Loucy (cell line): ENCODE data around the gene RANBP17.

Experiments used
- H2AFZ ChIP-seq: fragments of 200-600 bp; sonication (generic); 2 replicates; pipeline ENCODE4 v1.6.0; 2016; ENCODE audit warnings: antibody characterized with exemption, mild to moderate bottlenecking, low read length, moderate library complexity
- H3F3A ChIP-seq: fragments of 200-600 bp; 2 replicates; pipeline ENCODE4 v1.6.0; 2016; ENCODE audit warnings: antibody characterized with exemption, low read depth, mild to moderate bottlenecking
- H3K27me3 ChIP-seq: fragments of 200-600 bp; sonication (generic); 2 replicates; pipeline ENCODE4 v1.6.1; 2014; ENCODE audit warnings: low read length, mild to moderate bottlenecking; ENCODE audit not compliant: insufficient read depth, poor library complexity, severe bottlenecking
- H3K36me3 ChIP-seq: fragments of 200-600 bp; sonication (generic); 2 replicates; pipeline ENCODE4 v1.6.1; 2016; ENCODE audit warnings: low read length; ENCODE audit not compliant: insufficient read depth
- H3K4me1 ChIP-seq: fragments of 200-600 bp; sonication (generic); 2 replicates; pipeline ENCODE4 v1.5.1; 2014; ENCODE audit warnings: low read length, mild to moderate bottlenecking; ENCODE audit not compliant: insufficient read depth, poor library complexity, severe bottlenecking
- H3K4me2 ChIP-seq: fragments of 200-600 bp; sonication (generic); 2 replicates; pipeline ENCODE4 v1.6.0; 2014; ENCODE audit warnings: antibody characterized with exemption, low read length, low read depth, mild to moderate bottlenecking; ENCODE audit not compliant: poor library complexity, severe bottlenecking
- H3K4me3 ChIP-seq: fragments of 200-600 bp; sonication (generic); 2 replicates; pipeline ENCODE4 v1.5.1; 2014; ENCODE audit warnings: low read length, mild to moderate bottlenecking, mixed read lengths; ENCODE audit not compliant: poor library complexity, severe bottlenecking
- H3K79me2 ChIP-seq: fragments of 200-600 bp; sonication (generic); 2 replicates; pipeline ENCODE4 v1.6.1; 2014; ENCODE audit warnings: low read length; ENCODE audit not compliant: insufficient read depth
- H3K9ac ChIP-seq: fragments of 200-600 bp; sonication (generic); 2 replicates; pipeline ENCODE4 v1.6.0; 2014; ENCODE audit warnings: mild to moderate bottlenecking, low read depth, low read length, moderate library complexity; ENCODE audit not compliant: poor library complexity, severe bottlenecking
- H3K9me2 ChIP-seq: fragments of 200-600 bp; sonication (generic); replicated peaks from 2 replicates; pipeline ENCODE4 v1.6.1; 2016; ENCODE audit warnings: low read depth, low read length, mixed read lengths
- H3K9me3 ChIP-seq: fragments of 200-600 bp; sonication (generic); 2 replicates; pipeline ENCODE4 v1.6.1; 2014; ENCODE audit warnings: mild to moderate bottlenecking, antibody characterized with exemption, low read length, low read depth; ENCODE audit not compliant: insufficient read depth
- H4K20me1 ChIP-seq: fragments of 200-600 bp; sonication (generic); 2 replicates; pipeline ENCODE4 v1.6.0; 2014; ENCODE audit warnings: antibody characterized with exemption, low read length, mild to moderate bottlenecking; ENCODE audit not compliant: insufficient read depth, poor library complexity, severe bottlenecking
- EZH2phosphoT487 ChIP-seq: fragments of 200-600 bp; IDR thresholded peaks from 2 replicates; pipeline ENCODE4 v1.6.1; 2018; ENCODE audit warnings: antibody characterized with exemption, mild to moderate bottlenecking, moderate library complexity, borderline replicate concordance
- TF ChIP-seq, protein P1 (sequence below): fragments of 200-600 bp; sonication (generic); conservative IDR thresholded peaks from 2 replicates; pipeline ENCODE4 v1.5.1; 2014; ENCODE audit warnings: mild to moderate bottlenecking, antibody characterized with exemption, low read length

Gene RANBP17

DNA sequence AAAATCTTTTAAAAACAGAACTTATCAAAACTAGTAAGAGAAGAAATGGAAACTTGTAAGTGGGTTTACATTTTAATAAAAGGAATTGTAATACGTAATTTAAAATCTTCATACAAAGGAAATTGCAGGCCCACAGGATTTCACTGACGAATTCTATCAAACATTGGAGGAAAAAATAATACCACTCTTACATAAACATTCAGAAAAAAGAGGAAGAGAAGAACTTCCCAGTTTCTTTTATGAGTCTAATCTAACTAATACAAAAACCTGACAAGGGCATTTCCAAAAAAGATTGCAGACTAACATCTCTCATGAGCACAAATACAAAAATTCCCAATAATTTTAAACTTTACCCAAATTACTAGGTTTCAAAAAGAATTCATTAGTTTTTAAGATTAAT lies 149.0 kb downstream of the RANBP17 start:
- Histone ChIP-seq H4K20me1 (no peaks in the 10 kb centered on the region), H3K4me2 (no peak overlapping the region), H3K9me3 (no peaks in the 10 kb centered on the region)

GRCh38 chr5:171023508-171023907 lies 161.7 kb downstream of the RANBP17 start:
- no peaks in the 10 kb centered on the region for H4K20me1 ChIP-seq
- no peaks in the 10 kb centered on the region for H3K9me3 ChIP-seq
- no peak overlapping the region for H3K4me2 ChIP-seq
- no peaks in the 10 kb centered on the region for H3K36me3 ChIP-seq
- no peak overlapping the region for H3K4me3 ChIP-seq
- H2AFZ ChIP-seq, result no peak overlapping the region
- TF ChIP-seq EZH2phosphoT487, result no peak
- TF ChIP-seq, protein P1, sequence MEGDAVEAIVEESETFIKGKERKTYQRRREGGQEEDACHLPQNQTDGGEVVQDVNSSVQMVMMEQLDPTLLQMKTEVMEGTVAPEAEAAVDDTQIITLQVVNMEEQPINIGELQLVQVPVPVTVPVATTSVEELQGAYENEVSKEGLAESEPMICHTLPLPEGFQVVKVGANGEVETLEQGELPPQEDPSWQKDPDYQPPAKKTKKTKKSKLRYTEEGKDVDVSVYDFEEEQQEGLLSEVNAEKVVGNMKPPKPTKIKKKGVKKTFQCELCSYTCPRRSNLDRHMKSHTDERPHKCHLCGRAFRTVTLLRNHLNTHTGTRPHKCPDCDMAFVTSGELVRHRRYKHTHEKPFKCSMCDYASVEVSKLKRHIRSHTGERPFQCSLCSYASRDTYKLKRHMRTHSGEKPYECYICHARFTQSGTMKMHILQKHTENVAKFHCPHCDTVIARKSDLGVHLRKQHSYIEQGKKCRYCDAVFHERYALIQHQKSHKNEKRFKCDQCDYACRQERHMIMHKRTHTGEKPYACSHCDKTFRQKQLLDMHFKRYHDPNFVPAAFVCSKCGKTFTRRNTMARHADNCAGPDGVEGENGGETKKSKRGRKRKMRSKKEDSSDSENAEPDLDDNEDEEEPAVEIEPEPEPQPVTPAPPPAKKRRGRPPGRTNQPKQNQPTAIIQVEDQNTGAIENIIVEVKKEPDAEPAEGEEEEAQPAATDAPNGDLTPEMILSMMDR, result no peak
- H3K4me1 ChIP-seq, result no peaks in the 10 kb centered on the region
- H3K9ac ChIP-seq, result no peak overlapping the region
- no peaks in the 10 kb centered on the region for H3K27me3 ChIP-seq
- no peaks in the 10 kb centered on the region for H3K79me2 ChIP-seq
- H3K9me2 ChIP-seq, result no peaks in the 10 kb centered on the region
- no peaks in the 10 kb centered on the region for H3F3A ChIP-seq

More for the DNA sequence above, 149.0 kb downstream of the RANBP17 start:
- H2AFZ ChIP-seq, result no peak overlapping the region
- H3K27me3 ChIP-seq, result no peaks in the 10 kb centered on the region
- H3K4me1 ChIP-seq, result no peaks in the 10 kb centered on the region
- no peak overlapping the region for H3K4me3 ChIP-seq
- no peaks in the 10 kb centered on the region for H3K9me2 ChIP-seq
- H3K9ac ChIP-seq, result no peak overlapping the region
- no peaks in the 10 kb centered on the region for H3F3A ChIP-seq
- TF ChIP-seq, protein P1, result no peak
- no peak for TF ChIP-seq EZH2phosphoT487
- H3K79me2 ChIP-seq, result no peaks in the 10 kb centered on the region
- H3K36me3 ChIP-seq, result no peaks in the 10 kb centered on the region

DNA sequence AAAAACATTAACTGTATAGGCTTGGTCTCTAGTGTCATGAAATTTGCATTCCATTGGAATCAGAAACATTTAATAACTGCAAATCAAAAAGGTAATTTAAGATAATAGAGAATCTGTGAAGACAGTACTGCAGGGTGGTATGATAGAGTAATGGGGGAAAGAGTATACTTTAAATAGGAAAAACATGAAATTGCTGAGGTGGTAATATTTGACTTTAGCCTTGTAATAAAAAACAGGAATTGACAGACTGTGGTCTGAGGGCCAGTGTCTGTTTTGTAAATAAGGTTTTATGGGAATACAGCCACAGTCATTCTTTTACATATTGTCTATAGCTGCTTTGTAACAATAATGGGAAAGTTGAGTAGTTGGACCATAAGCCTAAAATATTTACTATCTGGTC lies 162.3 kb downstream of the RANBP17 start:
- Histone ChIP-seq H3K9me2 (no peaks in the 10 kb centered on the region), H3K4me3 (no peak overlapping the region), H3K79me2 (no peaks in the 10 kb centered on the region), H3K9ac (no peak overlapping the region), H4K20me1 (no peaks in the 10 kb centered on the region), H3F3A (no peaks in the 10 kb centered on the region), H3K36me3 (no peaks in the 10 kb centered on the region), H3K27me3 (no peaks in the 10 kb centered on the region), H3K9me3 (no peaks in the 10 kb centered on the region), H3K4me2 (no peak overlapping the region), H3K4me1 (no peaks in the 10 kb centered on the region), H2AFZ (no peak overlapping the region)
- TF ChIP-seq, protein P1, result no peak
- TF ChIP-seq EZH2phosphoT487, result no peak
